Measurements from ENCODE around the gene GARIN5A. TPM values are rescaled to one million over a fixed set of nuclear protein-coding genes. Genes with fewer than 3 reads are reported as not detected.

GARIN5A gene
- total and polyA plus RNA-seq, 2 of the 8 experiments (the other 6 are each of a cell fraction or from before 2014, with no cell fraction given), result 9.1 to 18.5 TPM

GRCh38 chr19:50428772-50429463 lies 47.7 kb downstream of the GARIN5A start (continued):
- TF ChIP-seq USF2 (IDR thresholded peaks at IDR 0.05; ENCODE audit: low read length) (no peak), KDM1A (IDR thresholded peaks at IDR 0.05; ENCODE audit: borderline replicate concordance, low read length) (no peak), SUZ12 (IDR thresholded peaks at IDR 0.05; ENCODE audit: low read length) (no peak), RBBP5 (IDR thresholded peaks at IDR 0.05; ENCODE audit: borderline replicate concordance, low read depth, low read length) (no peak), CBX5 (IDR thresholded peaks at IDR 0.05; ENCODE audit: low read depth, low read length) (no peak), SP2 (IDR thresholded peaks at IDR 0.05; ENCODE audit: low read length) (no peak), JUND (IDR thresholded peaks at IDR 0.05; ENCODE audit: low read length) (no peak), RAD21 (IDR thresholded peaks at IDR 0.05 in 1 of 2, conservative IDR thresholded peaks at IDR 0.05 in 1 of 2; ENCODE audit: low read depth in 2 of 2, low read length in 2 of 2) (no peak)
- TF ChIP-seq, protein P1, sequence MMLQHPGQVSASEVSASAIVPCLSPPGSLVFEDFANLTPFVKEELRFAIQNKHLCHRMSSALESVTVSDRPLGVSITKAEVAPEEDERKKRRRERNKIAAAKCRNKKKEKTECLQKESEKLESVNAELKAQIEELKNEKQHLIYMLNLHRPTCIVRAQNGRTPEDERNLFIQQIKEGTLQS (IDR thresholded peaks at IDR 0.05; ENCODE audit: insufficient read depth, low read depth, low read length), result no peak
